ENCODE results near the gene AP1M1. TPM values are rescaled to one million over a fixed set of nuclear protein-coding genes. Genes with fewer than 3 reads are reported as not detected.
A peak's percentile ranks its signal among the peaks of the same experiment; 100 is the strongest.

AP1M1 gene
- polyA plus RNA-seq, 3 donors, result 103 to 134 (median 133) TPM

- no peak overlapping the region for H3K4me3 Mint-ChIP-seq
- no peak overlapping the region for H3K27ac ChIP-seq (ENCODE audit: low read depth in 1 of 2, low read length in 2 of 2)
- peaks cover 0 to 1% (median 0%) of the 10 kb centered on the region in 7 donors for H3K9me3 Mint-ChIP-seq
- H3K9me3 ChIP-seq (replicated peaks in 1 of 2; ENCODE audit: control insufficient read depth in 1 of 2, insufficient read depth in 1 of 2, low read length in 2 of 2), result no peaks in the 10 kb centered on the region
- H3K9ac ChIP-seq (ENCODE audit: insufficient read depth, low read length, poor library complexity, severe bottlenecking), result no peak overlapping the region
- no peak overlapping the region for H3K4me3 ChIP-seq (replicated peaks in 1 of 3; ENCODE audit: low read depth in 2 of 3, low read length in 3 of 3)
- H3K4me1 ChIP-seq (ENCODE audit: control insufficient read depth in 1 of 2, insufficient read depth in 2 of 2, low read length in 2 of 2), result no peaks in the 10 kb centered on the region
- peak overlapping the region in 2 of 7 donors; percentile 27 to 38 for H3K27ac Mint-ChIP-seq
- no peak for DNase-seq
- no peaks in the 10 kb centered on the region for H3K27me3 Mint-ChIP-seq (ENCODE audit: low read depth in 3 of 3)
- H3K4me2 ChIP-seq (replicated peaks; ENCODE audit: extremely low read depth, low read length, poor library complexity, severe bottlenecking), result no peak overlapping the region
- peaks cover 89 to 98% of the 10 kb centered on the region in 2 donors for H3K36me3 Mint-ChIP-seq
- H2AFZ ChIP-seq (ENCODE audit: insufficient read depth, low read depth, low read length, poor library complexity, severe bottlenecking), result no peak overlapping the region
- H3K79me2 ChIP-seq (ENCODE audit: insufficient read depth, low read length), result peaks cover 45% of the 10 kb centered on the region
- H3K27me3 ChIP-seq (ENCODE audit: control insufficient read depth in 2 of 2, insufficient read depth in 2 of 2, low read length in 2 of 2), result no peaks in the 10 kb centered on the region
- 95% methylated on average over 10 of the region's 10 CpGs for WGBS (ENCODE audit: insufficient coverage)
- intact Hi-C loops (cut with micrococcal nuclease), result no loop called here
- H3K36me3 ChIP-seq (replicated peaks in 1 of 2; ENCODE audit: control insufficient read depth in 1 of 2, insufficient read depth in 2 of 2, low read length in 2 of 2), result peaks cover 92 to 100% of the 10 kb centered on the region in 2 donors
- H3K4me1 Mint-ChIP-seq, result peaks cover under 1% of the 10 kb centered on the region
- TF ChIP-seq CTCF (IDR thresholded peaks at IDR 0.05), result no peak
- peaks cover 42% of the 10 kb centered on the region for H4K20me1 ChIP-seq (ENCODE audit: insufficient read depth, low read length)
Measured at GRCh38 chr19:16207063-16207462, 9.4 kb downstream of the AP1M1 start.

DNA sequence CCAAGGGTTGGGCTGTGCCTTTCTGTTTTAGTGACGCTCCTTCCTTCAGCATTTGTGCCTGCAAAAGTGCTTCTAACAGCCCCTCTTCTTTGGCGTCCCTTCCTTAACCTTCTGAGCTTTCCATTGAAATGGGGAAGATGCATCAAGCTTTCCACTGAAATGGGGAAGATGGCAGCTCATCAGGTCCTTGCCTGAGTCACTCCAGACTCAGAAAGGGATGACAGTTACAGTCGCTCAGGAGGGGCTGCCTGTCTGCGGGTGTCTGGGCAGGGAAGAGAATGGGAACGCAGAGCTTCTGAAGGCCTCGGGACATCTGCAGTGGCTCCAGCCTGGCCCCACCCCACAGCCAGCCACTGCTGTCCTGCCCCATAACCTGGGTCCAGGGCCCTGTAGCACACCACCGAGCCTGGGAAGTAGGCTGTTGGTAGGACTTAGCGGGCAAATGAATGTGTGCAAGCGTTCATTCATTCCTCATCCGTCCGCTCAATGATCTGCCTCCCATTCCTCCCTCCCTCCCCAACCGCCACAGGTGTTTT, 9.8 kb downstream of the AP1M1 start:
- Histone ChIP-seq H3K4me2 (replicated peaks; ENCODE audit: extremely low read depth, low read length, poor library complexity, severe bottlenecking) (no peak overlapping the region), H3K4me1 (ENCODE audit: control insufficient read depth in 1 of 2, insufficient read depth in 2 of 2, low read length in 2 of 2) (no peaks in the 10 kb centered on the region), H3K36me3 (replicated peaks in 1 of 2; ENCODE audit: control insufficient read depth in 1 of 2, insufficient read depth in 2 of 2, low read length in 2 of 2) (peaks cover 91 to 100% of the 10 kb centered on the region in 2 donors), H4K20me1 (ENCODE audit: insufficient read depth, low read length) (peaks cover 42% of the 10 kb centered on the region), H3K9ac (ENCODE audit: insufficient read depth, low read length, poor library complexity, severe bottlenecking) (no peak overlapping the region), H2AFZ (ENCODE audit: insufficient read depth, low read depth, low read length, poor library complexity, severe bottlenecking) (no peak overlapping the region), H3K27ac (ENCODE audit: low read depth in 1 of 2, low read length in 2 of 2) (no peak overlapping the region), H3K9me3 (replicated peaks in 1 of 2; ENCODE audit: control insufficient read depth in 1 of 2, insufficient read depth in 1 of 2, low read length in 2 of 2) (no peaks in the 10 kb centered on the region), H3K27me3 (ENCODE audit: control insufficient read depth in 2 of 2, insufficient read depth in 2 of 2, low read length in 2 of 2) (no peaks in the 10 kb centered on the region), H3K79me2 (ENCODE audit: insufficient read depth, low read length) (peaks cover 45% of the 10 kb centered on the region), H3K4me3 (replicated peaks in 1 of 3; ENCODE audit: low read depth in 2 of 3, low read length in 3 of 3) (no peak overlapping the region)
- no peak overlapping the region for H3K4me3 Mint-ChIP-seq
- peak overlapping the region in 2 of 7 donors; percentile 27 to 58 for H3K27ac Mint-ChIP-seq
- 94% methylated on average over 8 of the region's 12 CpGs for WGBS (ENCODE audit: insufficient coverage)
- H3K27me3 Mint-ChIP-seq (ENCODE audit: low read depth in 3 of 3), result no peaks in the 10 kb centered on the region
- no peak for TF ChIP-seq CTCF (IDR thresholded peaks at IDR 0.05)
- intact Hi-C loops (cut with micrococcal nuclease), result no loop called here
- H3K4me1 Mint-ChIP-seq, result peaks cover 3% of the 10 kb centered on the region
- DNase-seq, result no peak
- peaks cover 0 to 1% (median 0%) of the 10 kb centered on the region in 7 donors for H3K9me3 Mint-ChIP-seq
- H3K36me3 Mint-ChIP-seq, result peaks cover 91 to 98% of the 10 kb centered on the region in 2 donors
